HL-60/S4 treated with retinoic acid at 250 ng/mL for 4 days and 3 days (cell line): ENCODE results near the gene MAVS.
"Not testable (repeated sequence)": the region's sequence is repeated elsewhere in the genome, so short reads cannot be mapped to it uniquely, and the experiment has no call there.

Experiments
- in situ Hi-C: fragments of 300-500 bp; cut with MboI; formaldehyde crosslinking; loops from 2 replicates; pipeline ENCODE4 v1.7.0; 2022; ENCODE audit warnings: low sequenced_read_pairs

Gene MAVS

DNA sequence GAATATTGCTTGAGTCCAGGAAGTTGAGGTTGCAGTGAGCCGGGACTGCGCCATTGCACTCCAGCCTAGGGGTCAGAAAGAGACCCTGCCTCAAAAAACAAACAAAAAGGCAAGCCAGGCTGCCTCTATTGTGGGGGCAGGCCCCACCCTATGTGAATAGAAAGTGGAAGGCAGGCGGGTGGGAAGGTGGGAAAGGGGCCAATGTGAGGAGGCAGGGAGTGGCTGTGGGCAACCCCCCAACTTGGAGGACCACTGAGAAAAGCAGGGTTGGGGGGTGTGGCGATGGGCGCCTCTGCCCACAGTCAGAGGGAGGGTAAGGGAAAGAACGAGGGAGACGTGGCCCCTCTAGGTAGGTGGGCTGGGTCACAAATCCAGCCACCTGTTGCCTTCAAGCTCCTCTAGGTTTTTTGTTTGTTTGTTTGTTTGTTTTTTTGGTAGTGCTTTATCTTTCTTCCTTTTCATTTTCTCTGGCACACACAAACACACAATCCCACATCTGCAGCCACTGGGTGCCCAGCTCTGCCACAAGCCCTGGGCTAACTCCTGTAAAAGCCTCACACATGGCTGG lies 31.6 kb upstream of the MAVS start:
- in situ Hi-C loops, result no loop called here

DNA sequence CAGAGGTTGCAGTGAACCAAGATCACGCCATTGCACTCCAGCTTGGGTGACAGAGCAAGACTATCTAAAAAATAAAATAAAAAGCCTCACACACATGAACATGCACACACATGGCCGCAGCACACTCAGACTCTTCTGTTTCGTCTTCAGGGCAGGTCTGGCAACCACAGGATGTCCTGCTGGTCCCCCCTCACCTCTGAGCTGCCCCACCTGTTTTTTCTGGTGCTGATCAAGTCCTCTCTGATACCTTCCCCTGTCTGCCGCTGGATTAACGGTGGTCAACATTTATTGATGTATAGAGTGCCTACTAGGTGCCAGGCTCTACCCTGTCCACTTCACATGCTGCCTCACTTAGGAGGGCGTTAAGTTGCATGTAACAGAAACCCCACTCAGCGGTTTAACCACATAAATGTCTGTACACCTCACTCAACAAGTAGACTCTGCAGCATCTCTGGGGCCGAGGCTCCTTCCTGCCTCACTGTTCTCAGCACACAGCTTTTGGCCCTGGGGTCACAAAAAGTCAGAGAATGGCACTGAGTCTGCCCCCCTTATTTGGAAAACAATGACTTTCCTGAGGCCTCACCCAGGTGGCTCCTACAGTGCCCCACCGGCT lies 30.8 kb upstream of the MAVS start:
- in situ Hi-C loops, result no loop called here

DNA sequence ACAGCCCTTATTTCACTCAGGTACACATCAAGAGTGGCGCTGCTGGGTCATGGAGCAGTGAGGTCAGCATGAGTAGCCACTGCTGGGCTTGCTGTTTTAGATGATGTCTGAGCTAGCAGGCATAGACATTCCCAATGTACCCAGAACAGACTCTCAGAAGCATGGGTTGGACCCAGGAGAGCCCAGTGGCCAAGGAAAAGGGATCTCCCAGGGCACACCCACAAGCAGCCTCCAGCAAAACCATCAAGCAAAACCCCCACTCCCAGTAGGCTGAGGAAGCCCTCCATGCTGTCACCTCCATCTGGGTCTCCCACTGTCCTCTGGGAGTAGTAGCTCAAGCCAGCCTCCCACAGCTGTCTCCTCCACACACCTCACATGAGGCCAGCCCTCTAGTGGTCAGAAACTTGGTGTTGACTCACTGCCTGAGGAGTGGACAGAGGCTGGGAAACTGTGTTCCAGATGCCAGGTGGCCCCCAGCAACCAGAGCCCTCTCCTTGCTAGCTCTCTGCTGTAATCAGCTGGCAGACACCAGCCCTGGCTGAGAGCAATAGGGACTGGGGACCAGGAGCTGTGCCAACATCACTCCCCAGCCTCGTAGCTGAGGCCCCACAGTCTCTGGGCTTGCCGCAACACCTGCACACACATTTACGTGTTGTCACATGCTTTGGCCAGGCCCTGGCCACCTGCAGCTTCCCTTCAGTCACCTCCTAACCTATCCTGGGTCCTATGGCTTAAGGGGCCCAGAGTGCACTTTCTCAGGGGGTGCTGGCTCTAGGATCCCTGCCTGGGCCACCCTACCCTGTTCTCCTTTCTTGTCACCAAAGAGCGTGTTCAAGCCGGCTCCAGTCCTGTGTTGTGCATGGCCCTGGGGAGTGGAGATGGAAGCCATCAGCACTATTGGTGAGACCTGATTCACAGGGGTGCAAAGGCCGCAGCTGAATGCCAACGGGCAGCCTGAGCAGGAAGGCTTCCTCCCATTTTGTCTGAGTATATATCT lies 28.2 kb upstream of the MAVS start:
- in situ Hi-C loops, result no loop called here

DNA sequence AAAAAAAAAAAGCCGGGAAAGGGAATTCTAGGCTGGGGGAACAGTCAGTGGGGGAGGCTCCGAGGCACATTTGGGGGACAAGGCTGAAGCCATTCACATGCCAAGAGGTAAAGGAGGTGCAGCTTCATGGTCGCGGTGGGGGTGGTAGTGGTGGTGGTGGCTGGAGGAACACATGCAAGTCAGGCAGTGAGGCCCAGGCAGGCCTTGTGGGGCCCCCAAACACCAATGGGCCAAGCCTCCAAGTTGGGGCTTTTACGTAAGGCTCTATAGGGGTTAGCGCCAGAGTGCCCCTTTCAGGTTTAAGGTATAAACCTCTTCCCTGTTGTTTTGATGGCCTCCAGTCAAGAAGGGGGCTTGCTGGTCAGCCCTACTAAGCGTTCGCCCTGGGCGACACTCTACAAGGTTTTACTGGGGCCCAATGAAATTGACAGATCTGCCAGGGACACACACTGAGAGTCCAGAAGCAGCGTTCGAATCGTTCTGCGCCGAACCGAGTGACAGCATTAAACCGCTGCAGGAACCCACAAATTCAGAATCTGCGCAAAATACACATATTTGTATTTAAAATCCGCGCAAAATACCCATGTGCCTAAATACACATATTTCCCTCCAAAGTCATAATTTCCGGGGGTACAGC lies 27.1 kb upstream of the MAVS start:
- in situ Hi-C loops, result no loop called here

DNA sequence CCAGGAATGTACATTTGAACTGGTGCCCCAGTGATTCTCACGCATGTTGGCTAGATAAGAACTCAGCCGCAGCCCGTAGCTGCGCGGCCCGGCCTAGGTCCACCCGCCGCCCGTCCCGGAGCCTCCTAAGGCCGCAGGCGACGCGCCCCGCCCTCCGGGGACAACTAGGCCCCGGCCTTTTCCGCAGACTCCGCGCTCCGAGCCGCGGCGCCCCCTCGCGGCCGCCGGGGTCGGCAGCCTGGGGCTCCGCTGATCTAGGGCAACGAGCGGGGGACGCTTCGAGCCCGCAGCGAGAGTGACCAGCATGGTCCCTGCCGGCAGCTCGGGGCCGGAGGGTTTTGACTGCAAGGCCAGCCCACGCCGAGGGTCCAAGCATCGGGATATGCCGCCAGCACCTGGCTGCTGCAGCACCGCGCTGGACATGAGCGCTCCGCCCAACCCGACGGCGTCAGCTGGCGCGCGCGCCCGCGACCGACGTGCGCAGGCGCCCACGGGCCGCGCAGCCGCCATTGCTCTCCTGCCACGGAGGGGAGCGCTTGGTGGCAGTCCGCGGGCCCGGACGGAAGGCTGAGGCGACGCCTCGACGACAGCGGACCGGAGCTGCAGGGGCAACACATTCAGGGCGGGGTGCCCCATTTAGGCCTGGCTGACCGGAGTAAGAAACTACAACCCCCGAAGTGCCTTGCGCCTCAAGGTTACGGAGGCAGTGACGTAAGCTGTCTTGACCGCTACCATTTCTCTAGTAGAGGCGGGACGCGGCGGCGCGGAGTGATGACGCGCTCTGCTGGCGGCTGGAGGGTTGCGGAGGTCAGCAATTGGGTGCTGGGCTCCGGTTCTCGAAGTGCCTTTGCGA lies 26.4 kb upstream of the MAVS start, which contains the start of gene AP5S1:
AP5S1 (plus strand) TSS at position 500 of the 853 bp plus-strand sequence. CDS start 1,571 bp downstream, outside the sequence.
- in situ Hi-C loops, result no loop called here

DNA sequence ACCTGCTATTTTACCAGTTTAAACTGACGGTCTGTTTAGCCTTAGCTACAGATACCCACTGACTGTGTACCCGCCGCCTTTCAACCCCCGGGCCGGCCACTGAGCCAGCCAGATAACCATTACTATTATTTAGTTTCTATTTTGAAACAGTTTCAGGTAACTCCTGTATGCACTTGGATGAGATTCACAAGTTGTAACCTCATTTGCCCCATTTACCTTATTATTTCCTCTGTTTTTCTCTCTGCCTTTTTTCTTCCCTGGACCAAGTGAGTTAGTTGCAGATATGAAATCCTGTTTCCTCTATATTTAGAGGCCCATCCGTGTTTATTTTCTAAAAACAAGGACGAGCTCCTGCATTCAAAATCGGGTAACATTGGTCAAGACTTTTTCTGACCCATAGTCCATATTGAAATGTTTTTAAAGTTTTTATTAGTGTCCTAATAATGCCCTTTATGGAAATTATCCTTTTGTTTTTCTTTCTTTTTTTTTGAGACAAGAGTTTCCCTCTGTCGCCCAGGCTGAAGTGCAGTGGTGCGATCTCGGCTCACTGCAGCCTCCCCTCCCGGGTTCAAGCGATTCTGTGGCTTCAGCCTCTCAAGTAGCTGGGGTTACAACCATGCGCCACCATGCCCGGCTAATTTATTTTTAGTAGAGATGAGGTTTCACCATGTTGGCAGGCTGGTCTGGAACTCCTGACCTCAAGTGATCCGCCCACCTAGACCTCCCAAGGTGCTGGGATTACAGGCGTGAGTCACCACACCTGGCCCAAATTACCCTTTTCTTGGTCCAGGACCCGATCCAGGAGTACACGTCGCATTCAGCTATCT lies 25.5 kb upstream of the MAVS start:
- in situ Hi-C loops, result no loop called here

DNA sequence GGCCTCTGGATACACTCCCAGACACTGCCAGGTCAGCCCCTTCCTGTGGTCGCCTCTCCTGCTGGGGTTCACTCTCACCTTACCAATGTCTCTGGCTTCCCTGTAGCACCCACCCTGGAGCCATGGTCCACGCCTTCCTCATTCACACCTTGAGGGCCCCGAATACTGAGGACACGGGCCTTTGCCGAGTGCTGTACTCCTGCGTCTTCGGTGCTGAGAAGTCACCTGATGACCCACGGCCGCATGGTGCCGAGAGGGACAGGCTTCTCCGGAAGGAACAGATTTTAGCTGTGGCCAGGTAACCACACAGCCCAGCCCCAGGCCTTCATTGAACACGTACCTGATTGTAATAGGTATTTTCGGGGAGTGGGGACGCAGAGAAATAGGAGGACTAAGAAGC lies 24.6 kb upstream of the MAVS start:
- in situ Hi-C loops, result no loop called here

DNA sequence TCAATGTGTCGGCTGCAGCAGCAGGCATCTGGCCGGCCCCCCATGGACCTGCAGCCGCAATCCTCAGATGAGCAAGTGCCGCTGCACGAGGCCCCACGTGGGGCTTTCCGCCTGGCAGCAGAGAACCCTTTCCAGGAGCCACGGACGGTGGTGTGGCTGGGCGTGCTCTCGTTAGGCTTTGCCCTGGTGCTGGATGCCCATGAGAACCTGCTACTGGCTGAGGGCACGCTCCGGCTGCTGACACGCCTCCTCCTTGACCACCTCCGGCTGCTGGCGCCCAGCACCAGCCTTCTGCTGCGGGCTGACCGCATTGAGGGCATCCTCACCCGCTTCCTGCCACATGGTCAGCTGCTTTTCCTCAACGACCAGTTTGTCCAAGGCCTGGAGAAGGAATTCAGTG lies 22.8 kb upstream of the MAVS start:
- in situ Hi-C loops, result no loop called here

DNA sequence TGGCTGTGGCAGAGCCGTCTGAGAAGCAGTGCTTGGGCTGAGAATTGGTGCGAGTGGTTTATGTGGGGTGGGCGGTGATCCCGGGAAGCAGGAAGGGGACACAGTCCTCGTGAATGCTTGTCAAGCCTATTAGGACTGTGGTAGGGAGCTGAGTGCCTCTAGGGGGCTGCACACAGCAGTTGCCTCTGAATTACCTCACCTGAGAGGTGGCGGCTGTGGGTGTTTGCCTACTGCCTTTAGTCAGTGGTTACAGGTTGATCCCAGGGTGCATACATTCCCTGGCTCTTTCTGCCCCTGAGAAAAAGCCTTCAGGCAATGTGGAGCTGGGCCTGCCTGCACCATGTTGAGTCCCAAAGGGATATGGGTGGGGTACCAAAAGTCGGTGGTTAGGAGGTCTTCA lies 21.1 kb upstream of the MAVS start:
- in situ Hi-C loops, result no loop called here

DNA sequence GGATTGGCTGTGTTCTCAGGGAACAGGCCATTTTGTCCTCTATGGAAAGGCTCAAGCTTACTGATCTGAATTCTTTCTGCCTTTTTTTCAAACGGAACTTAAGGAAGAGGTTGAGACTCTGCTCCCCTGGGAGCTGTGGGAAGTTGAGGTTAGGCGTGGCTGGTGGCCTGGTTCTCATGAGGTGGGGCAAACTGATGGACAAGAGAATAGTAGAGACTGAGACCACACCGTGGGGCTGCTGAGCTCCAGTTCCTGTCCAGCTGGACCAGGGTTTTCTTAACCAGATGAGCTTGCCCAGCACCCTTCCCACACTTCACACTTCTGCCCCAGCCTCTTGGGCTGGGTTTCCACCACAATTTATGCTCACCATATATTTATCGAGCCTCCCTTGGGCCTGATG lies 20.2 kb upstream of the MAVS start:
- in situ Hi-C loops, result no loop called here

DNA sequence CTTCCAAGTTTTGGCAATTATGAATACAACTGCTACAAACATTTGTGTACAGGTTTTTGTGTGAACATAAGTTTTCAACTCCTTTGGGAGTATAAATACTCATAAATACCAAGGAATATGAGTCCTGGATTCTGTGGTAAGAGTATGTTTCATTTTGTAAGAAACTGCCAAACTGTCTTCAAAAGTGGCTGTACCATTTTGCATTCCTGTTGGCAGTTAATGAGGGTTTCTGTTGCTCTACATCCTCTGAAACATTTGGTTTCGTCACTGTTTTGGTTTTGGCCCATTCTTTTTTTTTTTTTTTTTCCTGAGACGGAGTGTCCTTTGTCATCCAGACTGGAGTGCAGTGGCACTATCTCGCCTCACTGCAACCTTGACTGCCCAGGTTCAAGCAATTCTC lies 17.8 kb upstream of the MAVS start:
- in situ Hi-C loops, result no loop called here

DNA sequence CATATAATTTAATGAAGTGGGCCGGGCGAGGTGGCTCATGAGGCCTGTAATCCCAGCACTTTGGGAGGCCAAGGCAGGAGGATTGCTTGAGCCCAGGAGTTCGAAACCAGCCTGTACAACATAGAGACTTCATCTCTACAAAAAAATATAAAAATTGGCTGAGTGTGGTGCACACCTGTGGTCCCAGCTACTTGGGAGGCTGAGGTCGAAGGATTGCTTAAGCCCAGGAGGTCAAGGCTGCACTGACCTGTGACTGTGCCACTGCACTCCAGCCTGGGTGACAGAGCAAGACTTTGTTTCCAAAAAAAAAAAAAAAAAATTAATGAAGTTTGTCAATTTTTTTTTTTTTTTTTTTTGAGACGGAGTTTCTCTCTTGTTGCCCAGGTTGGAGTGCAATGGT lies 16.7 kb upstream of the MAVS start:
- in situ Hi-C loops, result not testable (repeated sequence)

DNA sequence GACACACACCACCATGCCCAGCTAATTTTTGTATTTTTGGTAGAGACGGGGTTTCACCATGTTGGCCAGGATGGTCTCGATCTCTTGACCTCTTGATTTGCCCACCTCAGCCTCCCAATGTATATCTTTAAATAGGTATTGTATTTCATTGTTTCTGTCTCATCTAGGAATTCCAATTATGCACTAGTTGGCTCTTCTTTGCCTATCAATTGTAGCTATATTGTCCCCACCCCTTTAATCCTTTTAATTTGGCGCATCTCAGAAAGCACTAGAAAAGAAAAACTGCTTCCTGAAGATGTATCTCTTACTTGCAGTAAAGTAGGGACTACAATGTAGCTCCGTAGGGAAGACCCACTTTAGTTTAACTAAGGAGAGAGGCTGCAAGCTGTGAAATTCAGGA lies 10.5 kb upstream of the MAVS start:
- in situ Hi-C loops, result no loop called here

DNA sequence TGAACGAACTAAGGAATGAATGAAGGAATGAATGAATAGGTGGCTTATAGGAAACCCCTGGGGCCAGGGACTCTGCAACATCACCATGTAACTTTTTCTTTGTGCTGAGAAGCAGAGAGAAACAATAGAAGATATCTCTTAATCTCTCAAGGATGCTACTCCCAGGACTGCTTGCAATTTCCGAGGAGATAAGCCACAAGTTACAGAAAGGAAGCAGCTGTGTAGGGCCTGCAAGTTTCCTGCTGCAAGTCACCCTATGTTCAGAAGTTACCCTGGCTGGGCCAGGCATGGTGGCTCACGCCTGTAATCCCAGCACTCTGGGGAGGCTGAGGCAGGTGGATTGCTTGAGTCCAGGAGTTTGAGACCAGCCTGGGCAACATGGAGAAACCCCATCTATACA lies 7.3 kb upstream of the MAVS start:
- in situ Hi-C loops, result no loop called here

DNA sequence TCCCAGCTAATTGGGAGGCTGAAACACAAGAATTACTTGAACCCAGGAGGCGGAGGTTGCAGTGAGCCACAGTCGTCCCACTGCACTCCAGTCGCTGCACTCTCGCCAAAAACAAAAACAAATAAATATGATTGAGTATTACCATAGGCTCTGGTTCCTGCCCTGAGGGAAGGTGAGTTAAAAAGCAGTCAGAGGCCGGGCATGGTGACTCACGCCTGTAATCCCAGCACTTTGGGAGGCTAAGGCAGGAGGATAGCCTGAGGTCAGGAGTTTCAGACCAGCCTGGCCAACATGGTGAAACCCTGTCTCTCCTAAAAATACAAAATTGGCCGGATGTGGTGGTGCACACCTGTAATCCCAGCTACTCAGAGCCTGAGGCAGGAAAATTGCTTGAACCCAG lies 6.4 kb upstream of the MAVS start:
- in situ Hi-C loops, result not testable (repeated sequence)

DNA sequence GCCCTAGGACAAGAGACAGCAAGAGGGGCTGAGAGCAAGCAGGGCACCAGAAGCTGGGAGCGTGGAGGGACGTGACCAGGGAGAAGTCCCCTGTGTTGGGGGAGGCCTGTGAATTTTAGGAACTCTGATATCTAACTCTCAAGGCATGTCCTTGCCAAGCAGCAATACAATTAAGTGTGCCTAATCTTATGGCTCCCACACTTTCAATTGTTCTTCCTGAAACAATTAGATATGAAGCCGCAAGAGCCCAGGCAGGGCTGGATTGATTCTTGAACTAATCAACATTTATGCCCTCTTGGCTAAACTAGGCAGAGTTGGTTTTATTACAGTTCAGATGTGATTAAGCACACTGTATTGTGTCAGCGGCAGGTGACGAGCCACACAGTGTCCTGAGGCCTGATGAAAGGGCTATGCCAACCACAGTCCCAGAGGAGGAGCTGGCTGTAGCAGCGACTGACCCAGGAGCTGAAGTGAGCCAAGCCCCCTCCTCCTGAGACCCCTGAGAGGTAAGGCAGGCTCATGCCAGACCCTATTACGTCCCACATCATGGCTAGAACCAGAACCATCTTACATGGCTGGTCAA lies 4.2 kb upstream of the MAVS start:
- in situ Hi-C loops, result no loop called here

DNA sequence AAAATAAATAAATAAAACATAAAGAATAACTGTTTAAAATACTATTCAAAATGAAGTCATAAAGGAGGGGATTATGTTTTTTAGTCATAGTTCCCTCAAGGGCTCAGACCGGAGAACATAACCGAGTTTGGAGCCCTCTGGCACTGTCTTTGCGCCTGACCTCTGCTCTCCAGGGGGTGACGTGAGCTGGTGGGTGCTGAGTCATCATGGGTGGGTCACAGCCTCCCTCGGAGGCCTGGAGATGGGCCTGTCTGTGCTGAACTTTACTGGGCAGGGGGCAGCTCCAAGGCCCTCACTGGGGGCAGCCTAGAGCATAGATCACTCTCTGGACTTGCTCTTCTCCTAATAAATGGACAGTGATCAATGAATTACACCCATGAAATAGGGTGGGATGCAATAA lies 3.1 kb upstream of the MAVS start:
- in situ Hi-C loops, result no loop called here

DNA sequence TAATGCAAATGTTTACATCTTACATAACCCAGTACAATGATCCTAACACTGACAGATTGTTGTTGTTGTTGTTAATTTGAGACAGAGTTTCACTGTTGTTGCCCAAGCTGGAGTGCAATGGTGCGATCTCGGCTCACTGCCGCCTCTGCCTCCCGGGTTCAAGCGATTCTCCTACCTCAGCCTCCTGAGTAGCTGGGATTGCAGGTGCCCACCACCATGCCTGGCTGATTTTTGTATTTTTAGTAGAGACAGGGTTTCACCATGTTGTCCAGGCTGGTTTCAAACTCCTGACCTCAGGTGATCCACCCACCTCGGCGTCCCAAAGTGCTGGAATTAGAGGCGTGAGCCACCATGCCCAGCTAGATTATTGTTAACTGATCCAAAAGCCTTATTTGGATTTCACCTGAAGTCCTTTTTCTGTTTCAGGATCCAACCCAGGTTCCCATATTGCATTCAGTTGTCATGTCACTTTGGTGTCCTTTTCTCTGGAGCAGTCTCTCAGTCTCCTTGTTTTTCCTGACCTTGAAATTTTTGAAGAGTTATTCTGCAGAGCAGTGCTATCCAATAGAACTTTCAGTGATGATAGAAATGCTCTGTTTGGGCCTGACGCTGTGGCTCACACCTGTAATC lies 2.5 kb upstream of the MAVS start:
- in situ Hi-C loops, result not testable (repeated sequence)

DNA sequence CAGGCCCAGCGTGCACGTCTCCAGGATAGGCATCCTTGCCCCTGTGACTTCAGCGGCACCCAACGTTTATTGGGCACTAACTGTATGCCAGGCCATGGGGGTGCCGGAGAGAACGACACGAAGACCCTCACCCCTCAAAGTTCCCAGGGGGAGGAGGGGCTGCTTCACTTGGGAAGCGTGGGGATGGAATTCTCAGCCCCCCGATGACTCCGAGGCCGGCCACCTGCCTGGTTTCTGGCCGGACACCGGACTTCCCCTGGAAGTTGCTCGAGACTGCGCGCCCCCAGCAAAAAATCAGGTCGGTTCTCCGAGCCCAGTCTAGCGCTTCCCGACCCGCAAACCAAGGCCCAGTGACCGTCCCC lies 275 bp upstream of the MAVS start:
- in situ Hi-C loops, result no loop called here
